NCI-H1417 (cell line): Measurements from ENCODE around the gene FCHO2.
"Not testable (repeated sequence)": the region's sequence is repeated elsewhere in the genome, so short reads cannot be mapped to it uniquely, and the experiment has no call there.

Source experiments
- DNase-seq, 3 experiments: peaks; one replicate each; lab custom pipeline; 2025; lab: John Stamatoyannopoulos, UW

The FCHO2 gene

GRCh38 chr5:72956324-72957140, 691 bp downstream of the FCHO2 start:
- peak; percentile 55 to 69 (median 64) for DNase-seq

DNA sequence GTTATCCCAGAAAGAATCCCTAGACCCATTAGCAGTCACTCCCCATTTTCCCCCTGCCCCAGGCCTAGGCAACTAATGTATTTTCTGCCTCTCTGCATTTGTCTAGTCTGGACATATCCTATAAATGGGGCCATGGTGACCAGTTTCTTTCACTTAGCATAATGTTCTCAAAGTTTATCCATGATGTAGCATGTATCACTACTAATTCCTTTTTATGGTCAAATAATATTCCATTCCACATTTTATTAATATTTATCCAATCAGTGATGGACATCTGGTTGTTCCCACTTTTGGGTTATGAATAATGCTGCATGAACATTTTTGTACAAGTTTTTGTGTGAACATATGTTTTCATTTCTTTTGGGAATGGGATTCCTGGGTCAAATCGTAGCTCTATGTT, 1.5 kb downstream of the FCHO2 start:
- no peak for DNase-seq

DNA sequence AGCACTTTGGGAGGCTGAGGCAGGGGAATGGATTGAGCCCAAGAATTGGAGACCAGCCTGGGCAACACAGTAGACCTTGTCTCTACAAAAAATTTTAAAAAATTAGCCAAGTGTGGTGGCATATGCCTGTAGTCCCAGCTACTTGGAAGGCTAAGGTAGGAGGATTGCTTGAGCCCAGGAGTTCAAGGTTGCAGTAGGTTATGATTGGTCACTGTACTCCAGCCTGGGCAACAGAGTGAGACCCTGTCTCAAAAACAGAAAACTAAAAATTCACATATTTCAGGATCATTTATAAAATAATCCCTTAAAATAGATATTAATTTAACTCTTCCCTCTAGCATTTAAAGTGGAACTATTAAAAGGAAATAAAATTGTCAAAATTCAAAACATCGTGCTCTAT, 3.4 kb downstream of the FCHO2 start:
- DNase-seq, result no peak

DNA sequence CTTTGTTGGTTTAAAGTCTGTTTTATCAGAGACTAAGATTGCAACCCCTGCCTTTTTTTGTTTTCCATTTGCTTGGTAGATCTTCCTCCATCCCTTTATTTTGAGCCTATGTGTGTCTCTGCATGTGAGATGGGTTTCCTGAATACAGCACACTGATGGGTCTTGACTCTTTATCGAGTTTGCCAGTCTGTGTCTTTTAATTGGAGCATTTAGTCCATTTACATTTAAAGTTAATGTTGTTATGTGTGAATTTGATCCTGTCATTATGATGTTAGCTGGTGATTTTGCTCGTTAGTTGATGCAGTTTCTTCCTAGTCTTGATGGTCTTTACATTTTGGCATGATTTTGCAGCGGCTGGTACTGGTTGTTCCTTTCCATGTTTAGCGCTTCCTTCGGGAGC, 18.6 kb downstream of the FCHO2 start:
- not testable (repeated sequence) for DNase-seq

- DNase-seq, result peak in 1 of 3 experiments; percentile 0
These were observed 21.0 kb downstream of the FCHO2 start for GRCh38 chr5:72976810-72977209.

GRCh38 chr5:72985719-72986118, 29.9 kb downstream of the FCHO2 start:
- DNase-seq, result no peak

DNA sequence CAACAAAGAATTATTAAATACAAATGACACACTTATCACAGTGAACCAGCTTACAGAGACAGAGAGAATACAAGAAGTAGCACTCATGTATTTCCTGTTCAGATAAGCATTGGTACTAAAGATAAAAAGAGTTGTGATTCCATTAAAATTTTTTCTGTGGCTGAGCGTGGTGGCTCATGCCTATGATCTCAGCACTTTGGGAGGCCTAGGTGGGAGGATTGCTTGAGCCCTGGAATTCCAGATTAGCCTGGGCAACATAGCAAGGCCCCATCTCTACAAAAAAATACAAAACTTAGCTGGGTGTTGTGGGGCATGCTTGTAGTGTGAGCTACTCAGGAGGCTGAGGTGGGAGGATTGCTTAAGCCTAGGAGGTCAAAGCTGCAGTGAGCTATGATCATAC, 32.9 kb downstream of the FCHO2 start:
- no peak for DNase-seq

GRCh38 chr5:72991394-72991793, 35.6 kb downstream of the FCHO2 start:
- DNase-seq, result no peak

GRCh38 chr5:72994578-72994977, 38.7 kb downstream of the FCHO2 start:
- DNase-seq, result no peak

GRCh38 chr5:72996632-72997031, 40.8 kb downstream of the FCHO2 start:
- no peak for DNase-seq

GRCh38 chr5:72999916-73000315, 44.1 kb downstream of the FCHO2 start:
- DNase-seq, result no peak

DNA sequence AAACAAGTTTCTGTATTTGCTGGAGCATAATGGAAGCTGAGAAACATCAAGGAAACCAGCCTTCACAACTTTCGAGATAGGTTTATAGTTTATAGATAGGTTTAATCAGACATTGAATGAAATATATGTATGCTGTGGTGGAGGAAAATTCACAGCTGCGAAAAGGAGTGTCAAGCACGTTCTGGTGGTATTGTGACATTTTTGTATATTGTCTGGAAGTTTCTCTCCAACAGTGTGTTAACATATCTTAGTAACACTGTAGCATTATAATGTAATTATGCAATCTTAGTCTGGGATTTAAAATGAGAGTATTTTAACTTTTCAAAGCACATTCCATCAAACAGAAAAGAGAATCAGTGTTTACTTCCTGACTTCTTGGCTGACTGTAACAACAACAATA, 50.0 kb downstream of the FCHO2 start:
- no peak for DNase-seq

DNA sequence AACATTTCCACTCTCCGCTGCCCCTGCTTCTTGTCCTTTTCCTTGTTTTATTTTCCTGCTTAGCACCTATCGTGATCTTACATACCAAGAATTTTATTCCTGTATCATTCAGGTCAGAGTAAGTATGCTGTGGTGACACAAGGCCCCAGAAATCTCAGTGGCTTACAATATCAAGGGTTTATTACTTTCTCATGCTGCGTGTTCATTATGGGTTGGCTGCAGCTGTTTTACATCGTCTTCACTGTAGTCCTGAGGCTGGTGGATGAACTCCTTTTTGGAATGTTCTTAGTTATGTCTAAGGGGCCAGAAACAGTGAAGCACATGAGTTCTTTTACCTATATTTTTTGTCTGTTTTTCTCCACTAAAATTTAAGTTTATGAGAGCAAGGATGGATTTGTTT, 51.2 kb downstream of the FCHO2 start:
- no peak for DNase-seq

GRCh38 chr5:73008831-73009230, 53.0 kb downstream of the FCHO2 start:
- no peak for DNase-seq

DNA sequence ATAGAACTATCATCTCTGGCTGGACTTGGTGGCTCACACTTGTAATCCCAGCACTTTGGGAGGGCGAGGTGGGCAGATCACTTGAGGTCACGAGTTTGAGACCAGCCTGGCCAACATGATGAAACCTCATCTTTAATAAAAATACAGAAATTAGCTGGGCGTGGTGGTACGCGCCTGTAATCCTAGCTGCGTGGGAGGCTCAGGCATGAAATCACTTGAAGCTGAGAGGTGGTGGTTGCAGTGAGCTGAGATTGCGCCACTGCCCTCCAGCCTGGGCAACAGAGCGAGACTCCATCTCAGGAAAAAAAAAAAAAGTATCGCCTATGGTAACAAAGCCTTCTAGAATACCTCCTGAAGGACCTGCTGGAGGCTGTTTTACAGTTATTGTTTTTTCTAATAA, 55.8 kb downstream of the FCHO2 start:
- DNase-seq, result not testable (repeated sequence)

- DNase-seq, result no peak
These were observed 63.1 kb downstream of the FCHO2 start for GRCh38 chr5:73018892-73019291.

- no peak for DNase-seq
These were observed 63.9 kb downstream of the FCHO2 start for GRCh38 chr5:73019766-73020165.

- no peak for DNase-seq
These were observed 66.8 kb downstream of the FCHO2 start for GRCh38 chr5:73022471-73023169.

DNA sequence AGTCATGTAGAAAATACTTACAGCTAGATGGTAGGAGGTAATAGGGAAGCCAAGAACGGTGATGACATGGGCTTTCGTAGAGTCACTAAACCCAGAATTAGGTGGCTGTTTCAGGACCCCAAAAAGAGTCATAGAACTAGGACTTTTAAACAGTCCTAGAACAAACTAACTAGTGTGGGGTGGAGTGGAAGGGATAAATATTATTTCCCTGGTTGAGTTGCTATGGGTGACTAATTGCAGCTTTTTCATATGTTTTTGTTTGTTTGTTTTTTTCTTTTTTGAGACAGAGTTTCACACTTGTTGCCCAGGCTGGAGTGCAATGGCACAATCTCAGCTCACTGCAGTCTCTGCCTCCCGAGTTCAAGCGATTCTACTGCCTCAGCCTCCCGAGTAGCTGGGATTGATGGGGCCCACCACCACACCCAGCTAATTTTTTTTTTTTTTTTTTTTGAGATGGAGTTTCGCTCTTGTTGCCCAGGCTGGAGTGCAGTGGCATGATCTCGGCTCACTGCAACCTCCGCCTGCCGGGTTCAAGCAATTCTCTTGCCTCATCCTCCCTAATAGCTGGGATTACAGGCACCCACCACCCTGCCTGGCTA, 69.2 kb downstream of the FCHO2 start:
- not testable (repeated sequence) for DNase-seq

GRCh38 chr5:73027361-73027760, 71.5 kb downstream of the FCHO2 start:
- no peak for DNase-seq

- DNase-seq, result no peak
These were observed 72.0 kb downstream of the FCHO2 start for GRCh38 chr5:73027816-73028215.

DNA sequence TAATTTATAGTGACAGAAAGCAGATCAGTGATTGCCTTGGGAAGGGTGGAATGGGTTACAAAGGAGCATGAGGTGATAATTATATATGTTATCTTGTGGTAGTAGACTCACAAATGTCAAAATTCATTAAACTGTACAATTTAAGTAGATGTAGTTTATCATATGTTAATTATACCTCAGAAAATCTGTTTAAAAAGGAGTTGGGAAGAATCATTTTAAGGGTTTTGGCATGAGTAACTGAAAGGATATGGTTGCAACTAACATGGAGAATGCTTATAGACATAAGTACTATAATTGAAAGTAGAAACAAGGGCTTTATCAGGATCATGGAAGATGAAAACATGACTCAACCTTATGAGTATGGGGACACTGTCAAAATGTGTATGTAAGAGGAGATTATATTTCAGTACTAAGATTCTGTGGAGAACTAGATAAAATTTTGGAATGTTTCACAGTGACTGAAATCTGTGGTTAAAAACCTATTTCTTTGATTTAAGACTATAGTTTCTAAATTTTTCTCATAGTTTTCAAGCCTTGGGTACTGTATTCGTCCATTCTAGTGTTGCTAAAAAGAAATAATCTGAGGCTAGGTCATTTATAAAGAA, 73.3 kb downstream of the FCHO2 start:
- DNase-seq, result no peak

GRCh38 chr5:73030531-73030930, 74.7 kb downstream of the FCHO2 start:
- peak in 1 of 3 experiments; percentile 30 for DNase-seq
